ENCODE measurements around the gene DNAAF3.
"Not testable (repeated sequence)": the region's sequence is repeated elsewhere in the genome, so short reads cannot be mapped to it uniquely, and the experiment has no call there.

DNAAF3 gene

DNA sequence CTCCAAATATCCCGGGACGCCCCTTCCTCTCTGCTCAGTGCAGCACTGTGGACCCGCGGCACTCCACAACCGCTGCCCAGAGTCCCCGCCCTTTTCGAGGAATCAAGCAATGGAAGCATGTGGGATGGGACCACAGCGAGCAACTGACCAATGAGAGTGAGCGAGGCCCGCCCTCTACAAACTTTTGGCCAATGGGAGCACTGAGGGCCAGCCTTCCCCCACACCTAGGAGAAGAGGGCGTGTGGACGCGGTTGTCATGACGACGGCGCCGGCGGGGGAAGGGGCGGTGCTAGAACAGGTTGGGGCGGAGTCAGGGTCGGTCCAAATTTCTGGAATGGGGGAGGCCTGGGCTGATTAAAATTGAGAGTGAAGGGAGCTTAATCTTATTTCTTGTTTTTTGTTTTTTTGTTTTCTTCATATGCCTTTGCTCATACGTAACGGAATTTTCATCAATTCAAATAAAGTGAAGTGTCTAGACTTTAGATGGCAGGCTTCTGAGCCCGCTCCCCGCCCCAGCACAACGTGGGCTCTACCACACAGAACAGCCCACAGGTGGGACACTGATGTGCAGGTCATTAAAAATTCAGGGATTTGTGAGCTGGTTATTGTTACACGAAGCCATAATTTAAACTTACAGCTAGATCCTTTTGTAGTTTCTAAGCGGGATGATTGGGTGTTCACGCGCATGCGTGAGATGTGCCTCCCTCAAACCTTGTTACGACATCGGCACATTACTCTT, at the start of gene DNAAF3:
Gene DNAAF3 (minus strand): TSS at position 84 of the 739 bp plus-strand sequence. CDS start 200 bp downstream, outside the sequence.
- peak; percentile 93 for DNase-seq

DNA sequence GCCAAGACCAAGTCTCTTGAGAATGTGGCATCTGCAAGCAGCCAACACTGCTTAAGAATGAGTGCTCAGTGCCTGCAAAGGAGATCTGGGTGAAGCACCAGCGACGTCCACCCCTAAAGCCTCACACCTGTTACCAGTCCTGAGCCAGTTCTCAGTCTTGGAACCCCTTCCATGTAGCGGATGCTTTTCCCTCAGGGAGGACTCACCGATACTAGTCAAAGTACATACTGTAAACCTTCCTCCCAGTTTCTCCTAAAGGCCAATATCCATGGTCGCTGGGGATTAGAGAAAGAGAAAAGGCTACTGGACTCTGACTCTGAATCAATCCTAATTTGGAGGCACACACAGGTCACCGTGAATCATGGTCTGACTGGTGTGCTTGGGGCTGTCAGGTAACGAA, 47.1 kb upstream of the DNAAF3 start:
- no peak for DNase-seq

DNA sequence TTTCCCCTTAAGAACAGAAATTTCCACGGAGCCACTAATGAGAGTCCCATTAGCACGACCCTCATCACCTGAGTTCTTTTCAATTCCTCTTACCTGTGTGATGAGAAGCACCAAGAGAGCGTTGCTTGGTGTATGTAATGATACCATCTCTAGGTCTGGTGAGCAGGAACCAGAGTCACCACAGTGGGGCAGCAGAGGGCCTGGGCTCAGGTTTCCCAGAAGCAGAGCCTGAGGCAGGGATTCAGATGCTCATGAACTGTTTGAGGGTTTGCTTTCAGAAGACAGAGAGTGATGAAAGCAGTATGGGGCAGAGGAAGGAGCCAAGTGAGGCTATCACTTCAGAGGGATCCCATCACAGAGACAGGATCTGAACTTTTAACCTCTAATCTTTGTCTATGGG, 46.0 kb upstream of the DNAAF3 start:
- peak; percentile 76 for DNase-seq

DNA sequence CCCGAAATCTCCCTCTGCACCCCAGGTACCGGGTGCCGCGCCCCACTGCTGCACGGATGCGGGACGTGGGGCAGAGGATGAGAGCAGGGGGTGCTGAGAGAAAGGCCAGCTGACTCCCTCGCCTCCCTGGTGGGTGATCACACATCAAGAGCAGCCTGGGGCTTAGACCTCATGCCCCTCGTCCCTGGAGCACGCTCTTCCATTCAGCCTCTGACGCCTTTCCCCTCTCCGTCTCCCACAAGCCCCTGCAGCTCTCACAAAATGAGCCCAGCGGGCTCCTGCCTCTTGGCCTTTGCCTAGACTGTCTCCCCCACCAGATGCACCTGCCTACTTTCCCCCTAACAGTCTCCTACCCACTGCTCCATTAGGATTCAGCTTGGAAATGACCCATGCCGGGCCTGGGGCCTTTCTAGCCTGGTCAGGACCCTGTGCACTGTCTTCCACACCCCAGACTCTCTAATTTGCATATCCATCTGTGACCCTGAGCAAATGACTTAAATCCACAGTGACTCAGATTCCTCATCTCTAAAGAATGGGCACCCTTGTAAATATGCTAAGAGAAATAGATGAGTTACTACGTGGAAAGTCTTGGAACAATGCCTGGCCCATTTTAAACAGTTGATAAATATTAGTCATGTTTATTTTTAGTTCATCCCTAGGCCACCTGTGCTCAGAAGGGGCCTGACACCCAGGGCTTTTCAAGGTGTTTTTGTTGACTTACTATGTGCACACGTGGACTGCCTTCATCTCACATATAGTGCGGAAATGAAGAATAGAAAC, 43.5 kb upstream of the DNAAF3 start:
- DNase-seq = no peak

GRCh38 chr19:55208880-55209692, 42.7 kb upstream of the DNAAF3 start, which contains the start of gene PTPRH:
Gene PTPRH, minus strand, starts transcription at chr19:55209501. Its CDS starts 68 bp downstream, at chr19:55209433.
- no peak for DNase-seq

DNA sequence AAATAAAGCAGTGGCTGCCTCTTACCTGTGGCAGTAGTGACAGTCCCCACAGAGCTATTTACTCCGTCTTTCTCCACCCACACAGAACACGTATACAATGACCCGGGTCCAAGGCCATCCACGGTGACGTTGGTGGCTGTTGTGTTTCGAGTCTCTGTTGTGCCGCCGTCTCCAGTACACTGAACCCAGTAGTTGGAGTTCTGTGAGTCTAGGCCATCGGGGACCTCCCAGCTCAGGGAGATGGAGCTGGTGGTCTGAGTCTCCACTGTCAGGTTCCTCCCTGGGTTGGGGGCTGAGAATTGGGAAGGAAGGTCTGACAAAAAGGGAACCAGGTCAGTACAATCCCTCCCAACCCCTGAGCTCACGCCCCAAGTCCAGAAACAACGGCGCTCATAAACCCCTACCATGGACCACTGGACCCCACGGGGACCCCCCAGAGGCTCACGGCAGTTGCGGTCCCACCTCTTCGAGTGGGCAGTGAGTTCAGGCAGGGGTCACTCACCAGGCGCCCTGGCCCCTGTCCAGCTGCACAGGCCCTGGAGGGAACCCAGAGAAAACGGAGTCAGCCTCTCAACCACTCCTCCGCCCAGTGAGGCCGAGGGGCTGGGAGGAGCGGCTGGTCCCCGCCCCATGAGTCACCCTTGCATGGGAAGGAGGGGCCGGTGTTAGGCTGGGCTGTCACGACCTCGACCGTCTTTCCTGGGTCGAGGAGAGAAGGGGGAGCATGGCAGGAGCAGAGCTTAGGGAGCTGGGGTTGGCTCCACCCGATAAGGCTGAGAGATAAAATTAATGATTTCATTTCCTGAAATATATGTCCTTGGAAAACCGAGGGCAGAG, 40.5 kb upstream of the DNAAF3 start:
- peak; percentile 76 for DNase-seq

DNA sequence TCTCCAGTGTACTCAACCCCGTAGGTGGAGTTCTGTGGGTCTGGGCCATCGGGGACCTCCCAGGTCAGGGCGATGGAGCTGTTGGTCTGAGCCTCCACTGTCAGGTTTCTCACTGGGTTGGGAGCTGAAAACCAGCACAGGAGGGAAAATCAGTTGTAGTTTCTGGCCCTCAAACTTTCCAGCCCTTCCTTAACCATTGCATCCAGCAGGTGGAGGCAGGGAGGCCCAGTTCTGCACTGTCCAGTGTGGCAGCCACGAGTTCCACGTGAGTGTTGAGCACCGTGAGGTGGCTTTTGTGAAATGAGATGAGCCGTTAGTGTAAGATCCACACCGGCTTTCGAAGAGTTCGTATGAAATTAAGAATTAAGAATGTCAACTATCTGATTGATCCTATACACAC, 35.8 kb upstream of the DNAAF3 start:
- not testable (repeated sequence) for DNase-seq

DNA sequence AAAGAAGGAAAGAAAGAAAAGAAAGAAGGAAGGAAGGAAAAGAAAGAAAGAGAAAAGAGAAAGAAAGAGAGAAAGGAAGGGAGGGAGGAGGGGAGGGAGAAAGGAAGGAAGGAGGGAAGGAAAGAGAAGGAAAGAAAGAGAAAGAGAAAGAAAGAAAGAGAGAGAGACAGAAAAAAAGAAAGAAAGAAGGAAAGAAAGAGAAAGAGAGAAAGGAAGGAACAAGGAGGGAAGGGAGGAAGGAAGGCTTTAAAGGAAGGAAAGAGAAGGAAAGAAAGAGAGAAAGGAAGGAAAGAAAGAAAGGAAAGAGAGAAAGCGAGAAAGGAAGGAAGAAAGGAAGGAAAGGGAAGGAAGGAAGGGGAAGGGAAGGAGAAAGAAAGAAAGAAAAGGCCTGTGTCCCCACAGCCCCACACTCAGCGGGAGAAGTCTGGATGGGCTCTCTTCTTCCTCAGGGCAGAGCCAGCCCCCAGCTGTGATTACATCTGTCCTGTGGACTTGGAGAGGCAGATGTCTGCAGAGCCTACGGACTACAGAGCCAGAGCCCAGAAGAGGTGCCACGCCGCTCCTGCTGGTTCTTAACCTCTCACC, 33.3 kb upstream of the DNAAF3 start:
- no peak for DNase-seq

DNA sequence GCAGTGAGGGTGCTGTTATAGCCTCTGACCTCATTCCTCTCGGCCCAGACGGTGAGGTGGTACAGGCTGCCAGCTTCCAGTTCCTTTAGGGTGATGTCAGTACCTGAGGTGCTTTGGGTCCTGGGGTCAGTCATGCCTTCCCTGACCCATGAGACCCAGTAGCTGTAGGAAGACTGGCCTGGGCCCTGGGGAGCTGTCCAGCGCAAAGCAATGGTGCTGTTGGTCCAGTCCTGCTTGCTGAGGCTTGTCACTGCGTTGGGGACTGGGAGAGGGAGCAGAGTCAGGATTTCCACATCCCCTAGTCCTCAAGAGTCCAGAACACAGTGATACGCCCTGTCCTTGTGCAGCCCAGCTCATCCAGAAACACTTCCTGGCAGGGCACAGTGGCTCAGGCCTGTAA, 32.2 kb upstream of the DNAAF3 start:
- no peak for DNase-seq

GRCh38 chr19:55197528-55197927, 31.1 kb upstream of the DNAAF3 start:
- no peak for DNase-seq

GRCh38 chr19:55196803-55197202, 30.4 kb upstream of the DNAAF3 start:
- DNase-seq = no peak

- no peak for DNase-seq
These were observed 27.1 kb upstream of the DNAAF3 start for GRCh38 chr19:55193481-55193880.

DNA sequence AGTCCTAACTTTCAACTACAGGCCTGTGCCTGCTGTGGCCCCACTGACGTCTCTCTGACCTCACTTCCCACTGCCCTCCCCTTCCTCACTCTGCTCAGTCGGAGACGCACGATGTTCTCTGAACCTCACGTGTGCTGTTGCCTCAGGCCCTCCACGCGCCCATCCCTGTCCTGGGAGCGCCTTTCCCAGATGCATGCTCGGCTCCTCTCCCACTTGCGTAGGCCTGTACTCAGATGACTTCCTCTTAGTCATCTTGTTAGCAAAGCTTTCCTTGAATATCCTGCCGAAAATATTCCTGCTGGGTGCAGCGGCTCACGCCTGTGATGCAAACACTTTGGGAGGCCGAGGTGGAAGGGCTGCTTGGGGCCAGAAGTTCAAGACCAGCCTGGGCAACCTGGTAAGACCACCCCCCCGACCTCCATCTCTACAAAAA, 23.0 kb upstream of the DNAAF3 start:
- no peak for DNase-seq

DNA sequence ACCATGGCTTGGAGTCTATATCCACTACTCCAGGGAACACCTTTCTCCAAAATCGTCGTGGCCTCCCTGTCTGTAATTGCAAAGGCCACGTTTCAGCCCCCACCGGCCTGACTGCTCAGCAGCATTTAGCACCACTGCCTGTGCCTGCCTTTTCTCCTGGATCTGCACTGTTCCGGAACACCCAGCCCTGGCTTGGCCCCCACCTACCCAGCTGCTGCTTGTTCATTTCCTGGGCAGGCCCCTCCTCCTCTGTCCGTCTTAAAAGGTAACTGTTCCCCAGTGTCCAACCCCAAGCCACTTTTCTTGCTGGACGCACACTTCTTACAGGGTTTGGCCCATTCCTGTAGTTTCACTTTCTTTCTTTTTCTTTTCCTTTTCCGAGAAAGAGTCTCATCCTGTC, 22.2 kb upstream of the DNAAF3 start:
- DNase-seq = no peak

DNA sequence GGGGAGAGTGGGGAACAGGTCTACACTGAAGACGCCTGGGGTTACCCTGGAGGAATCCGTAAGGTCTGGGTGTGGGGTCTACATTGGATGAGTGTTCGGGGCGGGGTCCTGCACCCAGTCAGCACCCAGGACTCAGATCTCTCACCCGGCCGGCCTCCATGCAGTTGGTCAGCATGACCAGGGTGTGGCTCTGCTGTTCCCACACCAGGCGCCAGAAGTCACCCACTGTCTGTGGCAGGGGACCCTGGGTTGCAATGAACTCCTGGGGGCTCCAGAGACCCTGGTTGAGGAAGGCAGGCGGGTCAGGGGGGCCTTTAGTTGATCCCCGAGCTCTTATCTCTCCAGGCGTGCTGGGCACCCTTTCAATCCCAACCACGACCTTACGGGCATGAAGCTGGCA, 19.7 kb upstream of the DNAAF3 start:
- DNase-seq = no peak

- no peak for DNase-seq
These were observed 15.3 kb upstream of the DNAAF3 start for GRCh38 chr19:55181740-55182139.

DNA sequence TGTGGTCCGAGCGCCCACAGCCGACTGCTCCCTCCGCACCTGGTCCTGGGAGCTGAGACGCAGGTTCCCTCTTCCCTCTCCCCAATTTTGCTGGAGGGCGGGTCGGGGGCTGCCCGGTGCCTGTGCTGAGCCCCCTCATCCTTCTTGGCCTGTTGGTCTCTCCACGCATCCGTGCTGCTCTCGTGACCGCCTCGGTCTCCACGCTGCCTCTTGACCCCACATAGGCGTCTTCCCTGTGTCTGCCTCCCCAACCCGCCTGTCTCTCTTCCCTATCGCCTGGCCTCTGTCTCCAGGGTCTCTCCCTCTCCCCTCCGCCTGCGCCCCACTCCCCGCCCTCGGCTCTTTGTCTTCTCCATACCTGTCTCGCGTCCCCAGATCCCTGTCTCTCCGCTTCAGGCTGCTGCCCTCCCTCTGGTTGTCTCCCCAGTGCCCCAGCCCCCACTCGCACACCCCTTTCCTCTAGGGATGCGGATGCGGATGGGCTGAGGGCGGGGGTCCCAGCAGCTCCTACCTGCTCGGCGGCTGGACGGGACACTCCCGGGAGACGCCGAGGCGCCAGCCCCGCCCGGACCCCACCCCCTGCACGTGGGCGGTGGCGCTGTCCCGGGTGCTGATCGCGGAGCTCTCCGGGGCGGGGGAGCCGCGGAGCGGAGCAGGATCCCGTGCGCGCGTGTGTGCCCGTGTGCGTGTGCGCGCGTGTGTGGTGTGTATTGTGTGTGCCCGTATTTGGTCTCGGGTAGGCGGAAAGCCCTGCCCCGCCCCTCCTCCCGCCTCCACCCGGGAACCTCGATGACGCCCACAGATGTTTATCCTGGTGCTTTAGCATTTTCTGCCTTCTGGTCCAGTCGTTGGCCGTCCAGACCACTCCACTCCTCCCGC, 13.4 kb upstream of the DNAAF3 start, which contains the start of gene SYT5:
Gene SYT5 (minus strand): TSS at position 684 of the 879 bp plus-strand sequence. CDS start 1,248 bp downstream, outside the sequence.
- peak; percentile 70 for DNase-seq

DNA sequence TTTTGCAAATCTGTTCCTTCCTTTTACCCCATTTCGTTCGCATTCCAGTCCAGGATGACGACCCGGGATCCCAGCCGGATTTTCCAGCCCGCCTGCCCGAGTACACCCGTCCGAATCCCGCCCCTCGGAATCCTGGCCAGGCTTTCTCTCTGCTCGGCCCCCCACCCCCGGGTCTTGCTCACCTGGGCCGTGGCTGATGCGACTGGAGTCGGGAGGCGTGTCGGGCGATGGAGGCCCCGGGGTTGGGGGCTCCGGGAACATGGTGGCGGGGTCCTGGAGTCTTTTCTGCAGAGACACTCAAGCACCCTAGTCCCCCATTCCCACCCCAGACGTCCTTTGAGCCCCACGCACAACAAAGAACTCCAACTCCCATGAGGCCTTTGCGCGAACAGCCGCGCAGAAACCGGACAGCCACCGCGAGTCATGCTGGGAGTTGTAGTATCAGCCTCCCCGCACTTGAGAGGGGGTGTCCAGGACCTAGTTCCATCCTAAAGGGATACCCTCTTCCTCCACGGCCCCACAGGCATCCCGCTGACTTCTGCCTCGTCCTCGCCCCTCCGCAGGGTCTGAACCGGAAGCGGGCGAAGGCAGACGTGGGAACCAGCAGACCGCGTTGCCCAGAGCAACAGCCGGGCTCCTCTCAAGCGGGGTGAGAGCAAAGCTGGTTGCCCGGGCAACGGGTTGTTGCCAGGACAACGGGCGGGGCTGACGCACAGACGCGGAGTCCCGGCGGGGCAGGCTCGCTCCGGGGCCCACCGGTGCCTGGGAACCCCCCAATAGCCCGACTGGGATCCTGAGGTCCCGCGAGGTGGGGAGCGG, 12.6 kb upstream of the DNAAF3 start:
- peak; percentile 93 for DNase-seq

- DNase-seq = no peak
These were observed 9.7 kb upstream of the DNAAF3 start for GRCh38 chr19:55176076-55176475.
